ENCODE data around the gene DAP.

GRCh38 chr5:10645671-10646070 lies 115.4 kb downstream of the DAP start:
- no peak for TF ChIP-seq ZC3H10 (CRISPR knock-in tag; IDR thresholded peaks at IDR 0.05)
- TF ChIP-seq ARNTL (CRISPR knock-in tag; IDR thresholded peaks at IDR 0.05; ENCODE audit: borderline replicate concordance, low read depth): no peak
- no peak for TF ChIP-seq OSR1 (CRISPR knock-in tag; IDR thresholded peaks at IDR 0.05)
- no peak for TF ChIP-seq ZNF8 (CRISPR knock-in tag; IDR thresholded peaks at IDR 0.05)
- TF ChIP-seq PATZ1 (CRISPR knock-in tag; IDR thresholded peaks at IDR 0.05; ENCODE audit: borderline replicate concordance): no peak
- no peak for TF ChIP-seq POU6F1 (CRISPR knock-in tag; IDR thresholded peaks at IDR 0.05; ENCODE audit: borderline replicate concordance, low read depth)
- no peak for TF ChIP-seq CREB5 (CRISPR knock-in tag; IDR thresholded peaks at IDR 0.05; ENCODE audit: low read depth)
- TF ChIP-seq ISL1 (CRISPR knock-in tag; IDR thresholded peaks at IDR 0.05): no peak
- TF ChIP-seq TSHZ2 (CRISPR knock-in tag; IDR thresholded peaks at IDR 0.05): no peak
- TF ChIP-seq TOX (CRISPR knock-in tag; IDR thresholded peaks at IDR 0.05; ENCODE audit: borderline replicate concordance): no peak
- TF ChIP-seq RARB (CRISPR knock-in tag; IDR thresholded peaks at IDR 0.05): no peak

Data from SK-N-SH treated with all-trans-retinoic acid at 6 μM for 48 hours (cell line).